IMR-90 (cell line): ENCODE measurements around the gene NTNG2. TPM values are rescaled to one million over a fixed set of nuclear protein-coding genes. Genes with fewer than 3 reads are reported as not detected.

Source experiments
- ATAC-seq: fragments of 200-7000 bp; cut with Tn5 transposase; 2 replicates; pipeline ENCODE4 v1.9.1; 2020; ENCODE audit warnings: low read depth, mild to moderate bottlenecking, moderate library complexity
- BruUV-seq: library from RNA; stranded (reverse); fragments of 400-500 nt; replicated peaks from 2 replicates; lab custom pipeline; 2021; lab: Mats Ljungman, UMichigan
- CTCF ChIA-PET: fragments of 300-600 bp; formaldehyde crosslinking; extraction: SDS; loops from one replicate; lab custom pipeline; 2021; ENCODE audit warnings: antibody characterized with exemption; lab: Yijun Ruan, JAX
- POLR2A ChIA-PET: fragments of 300-600 bp; sonication (Branson Sonifier 250); formaldehyde crosslinking; loops from one replicate; lab custom pipeline; 2022; ENCODE audit warnings: antibody characterized with exemption; ENCODE audit not compliant: unreplicated experiment; lab: Charles Lee
- DNase-seq: peaks from one replicate; pipeline ENCODE4 v3.0.0; 2013
- H2AFZ ChIP-seq: replicated peaks from 2 replicates; pipeline ENCODE3; 2013; ENCODE audit warnings: low read length, mild to moderate bottlenecking; ENCODE audit not compliant: poor library complexity
- H2AK5ac ChIP-seq: 2 replicates; pipeline ENCODE4 v1.6.1; 2013; ENCODE audit warnings: low read depth, low read length, inconsistent platforms
- H2AK9ac ChIP-seq: replicated peaks from 2 replicates; pipeline ENCODE3; 2013; ENCODE audit warnings: mild to moderate bottlenecking, low read depth, low read length, moderate library complexity; ENCODE audit not compliant: poor library complexity
- H2BK120ac ChIP-seq: 2 replicates; pipeline ENCODE4 v1.6.1; 2013; ENCODE audit warnings: low read depth, low read length, inconsistent platforms
- H2BK15ac ChIP-seq: 3 replicates; pipeline ENCODE4 v1.6.1; 2013; ENCODE audit warnings: low read depth, low read length, inconsistent platforms
- H2BK20ac ChIP-seq: 2 replicates; pipeline ENCODE4 v1.6.1; 2013; ENCODE audit warnings: low read depth, mild to moderate bottlenecking, inconsistent platforms, low read length, moderate library complexity
- H2BK5ac ChIP-seq: 2 replicates; pipeline ENCODE4 v1.6.1; 2013; ENCODE audit warnings: mild to moderate bottlenecking, low read depth, low read length, inconsistent platforms; ENCODE audit not compliant: poor library complexity, severe bottlenecking
- H3K14ac ChIP-seq: replicated peaks from 2 replicates; pipeline ENCODE4 v1.6.1; 2013; ENCODE audit warnings: low read depth, low read length, inconsistent platforms
- H3K18ac ChIP-seq: 2 replicates; pipeline ENCODE4 v1.6.1; 2013; ENCODE audit warnings: low read depth, low read length, control low read depth
- H3K23ac ChIP-seq: 2 replicates; pipeline ENCODE4 v1.6.1; 2013; ENCODE audit warnings: low read depth, low read length, inconsistent platforms
- H3K27ac ChIP-seq: 2 replicates; pipeline ENCODE4 v1.5.1; 2013; ENCODE audit warnings: mild to moderate bottlenecking, control low read depth, low read length; ENCODE audit not compliant: insufficient read depth
- H3K27me3 ChIP-seq: 2 replicates; pipeline ENCODE4 v1.6.1; 2013; ENCODE audit warnings: low read length; ENCODE audit not compliant: control insufficient read depth, insufficient read depth
- H3K36me3 ChIP-seq: 2 replicates; pipeline ENCODE4 v1.6.1; 2013; ENCODE audit warnings: low read length, mixed read lengths; ENCODE audit not compliant: control insufficient read depth, insufficient read depth
- H3K4ac ChIP-seq: 2 replicates; pipeline ENCODE4 v1.6.1; 2013; ENCODE audit warnings: low read depth, low read length, inconsistent platforms
- H3K4me1 ChIP-seq: 2 replicates; pipeline ENCODE4 v1.6.1; 2013; ENCODE audit warnings: low read length, mixed read lengths; ENCODE audit not compliant: control insufficient read depth, insufficient read depth
- H3K4me2 ChIP-seq: 2 replicates; pipeline ENCODE4 v1.6.1; 2013; ENCODE audit warnings: low read depth, mild to moderate bottlenecking, control low read depth, low read length, moderate library complexity
- H3K4me3 ChIP-seq: 2 replicates; pipeline ENCODE4 v1.5.1; 2013; ENCODE audit warnings: low read depth, mild to moderate bottlenecking, control low read depth, low read length, moderate library complexity; ENCODE audit not compliant: insufficient read depth
- H3K56ac ChIP-seq: 2 replicates; pipeline ENCODE4 v1.6.1; 2013; ENCODE audit warnings: low read length, inconsistent platforms; ENCODE audit not compliant: insufficient read depth; ENCODE audit errors: extremely low read depth
- H3K79me1 ChIP-seq, 2 experiments: 2 replicates each; pipeline ENCODE4 v1.6.1; 2013; ENCODE audit warnings: low read length in 2 of 2, inconsistent platforms in 1 of 2, low read depth in 1 of 2
- H3K9ac ChIP-seq: 2 replicates; pipeline ENCODE4 v1.6.1; 2013; ENCODE audit warnings: low read depth, low read length, control low read depth
- H3K9me1 ChIP-seq: 2 replicates; pipeline ENCODE4 v1.6.1; 2013; ENCODE audit warnings: low read length, inconsistent platforms; ENCODE audit not compliant: insufficient read depth
- H3K9me3 ChIP-seq: 2 replicates; pipeline ENCODE4 v1.6.1; 2013; ENCODE audit warnings: low read length; ENCODE audit not compliant: control insufficient read depth, insufficient read depth
- H4K20me1 ChIP-seq: 2 replicates; pipeline ENCODE4 v1.6.1; 2013; ENCODE audit warnings: low read length, inconsistent platforms; ENCODE audit not compliant: insufficient read depth
- H4K5ac ChIP-seq: 2 replicates; pipeline ENCODE4 v1.6.1; 2013; ENCODE audit warnings: mild to moderate bottlenecking, low read depth, low read length, control low read depth
- H4K8ac ChIP-seq, 2 experiments: 2 replicates each; pipeline ENCODE4 v1.6.1; 2013; ENCODE audit warnings: low read depth in 2 of 2, low read length in 2 of 2, control low read depth in 1 of 2, inconsistent platforms in 1 of 2
- H4K91ac ChIP-seq: 2 replicates; pipeline ENCODE4 v1.6.1; 2013; ENCODE audit warnings: low read depth, low read length, inconsistent platforms; ENCODE audit not compliant: insufficient read depth
- BHLHE40 ChIP-seq: fragments of 150-350 bp; IDR thresholded peaks from 2 replicates; pipeline ENCODE4 v1.6.1; 2016; ENCODE audit warnings: mild to moderate bottlenecking, low read depth, low read length
- ELK1 ChIP-seq: fragments of 150-350 bp; IDR thresholded peaks from 2 replicates; pipeline ENCODE4 v1.6.1; 2016; ENCODE audit warnings: low read depth, mild to moderate bottlenecking, low read length, moderate library complexity, borderline replicate concordance
- FOS ChIP-seq: fragments of 150-350 bp; IDR thresholded peaks from 2 replicates; pipeline ENCODE4 v1.6.1; 2016; ENCODE audit warnings: low read depth, low read length
- MAFK ChIP-seq: IDR thresholded peaks from 2 replicates; pipeline ENCODE4 v1.6.1; 2012; ENCODE audit warnings: low read depth, low read length, improper control_type of control experiment
- MAZ ChIP-seq: IDR thresholded peaks from 2 replicates; pipeline ENCODE4 v1.6.1; 2012; ENCODE audit warnings: low read depth, mild to moderate bottlenecking, low read length, improper control_type of control experiment, moderate library complexity, borderline replicate concordance
- NFE2L2 ChIP-seq: fragments of 150-350 bp; IDR thresholded peaks from 2 replicates; pipeline ENCODE4 v1.6.1; 2016; ENCODE audit warnings: low read depth, mild to moderate bottlenecking, low read length
- POLR2A ChIP-seq: IDR thresholded peaks from 2 replicates; pipeline ENCODE4 v1.6.1; 2012; ENCODE audit warnings: mild to moderate bottlenecking, low read depth, low read length
- RFX5 ChIP-seq: IDR thresholded peaks from 2 replicates; pipeline ENCODE4 v1.8.0; 2012; ENCODE audit warnings: low read depth, mild to moderate bottlenecking, low read length, moderate library complexity
- SMC3 ChIP-seq: fragments of 150-350 bp; IDR thresholded peaks from 2 replicates; pipeline ENCODE4 v1.6.1; 2016; ENCODE audit warnings: low read depth, mild to moderate bottlenecking, antibody characterized with exemption, low read length, moderate library complexity
- USF2 ChIP-seq: fragments of 150-350 bp; IDR thresholded peaks from 2 replicates; pipeline ENCODE4 v1.6.1; 2017; ENCODE audit warnings: mild to moderate bottlenecking, antibody characterized with exemption, low read length, low read depth
- WGBS, 2 experiments: methylation state at CpG; one replicate each; pipeline versions ENCODE4 v1.1.5 to v1.1.7; 2013; ENCODE audit warnings: missing lambda C conversion rate in 2 of 2; ENCODE audit not compliant: insufficient read length in 1 of 2; ENCODE audit errors: extremely low coverage in 2 of 2; 5-methylcytosine and 5-hydroxymethylcytosine counted together
- dilution Hi-C: fragments of 300-500 bp; cut with HindIII; formaldehyde crosslinking; loops from one replicate; pipeline ENCODE4 v1.14.3; 2018; ENCODE audit warnings: low sequenced_read_pairs; ENCODE audit not compliant: unreplicated experiment
- in situ Hi-C: fragments of 300-500 bp; cut with MboI; formaldehyde crosslinking; loops from 3 replicates; pipeline ENCODE4 v1.14.3; 2019; ENCODE audit warnings: low sequenced_read_pairs, inconsistent platforms, mixed read lengths
- intact Hi-C: fragments of 100-400 bp; cut with micrococcal nuclease; formaldehyde crosslinking; loops from 2 replicates; pipeline ENCODE4 v1.10.0; 2022
- polyA plus RNA-seq, 3 experiments: library from polyadenylated mRNA; depleted of rRNA; stranded (reverse); fragments of >200 nt; gene quantifications; 2 replicates each; pipeline ENCODE4 v1.2.3, GENCODE V29; 2012; ENCODE audit warnings: low replicate concordance in 1 of 3
- total RNA-seq: library from RNA; depleted of rRNA; stranded (reverse); fragments of >200 nt; gene quantifications from 2 replicates; pipeline ENCODE4 v1.2.3, GENCODE V29; 2012

NTNG2 gene
- total and polyA plus RNA-seq, 2 of the 4 experiments (the other 2 are of a cell fraction), result 0.54 to 0.84 TPM

DNA sequence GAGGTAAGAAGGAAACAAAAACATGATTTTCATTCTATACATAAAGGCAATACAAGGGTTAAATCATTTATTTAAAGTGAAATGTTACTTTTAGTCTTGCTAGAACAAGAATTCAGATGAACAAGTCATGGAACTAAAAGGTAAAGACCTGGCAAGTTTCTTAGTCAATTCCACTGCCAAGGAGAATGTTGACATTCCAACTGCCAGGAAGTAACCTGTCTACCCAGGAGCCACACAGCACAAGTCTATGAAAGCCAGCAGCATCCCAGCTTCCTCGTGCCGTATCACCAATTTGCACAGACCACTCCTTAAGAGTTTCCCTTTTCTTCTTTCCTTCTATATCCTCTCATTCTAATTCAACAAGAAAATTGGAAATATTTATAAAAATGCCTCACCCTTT is 113.0 kb downstream of the NTNG2 start:
- intact Hi-C loops, result loop anchor here (5.0 kb wide), 1 partner anchor 57 kb away; no protein-coding TSS in a partner anchor
- no peak overlapping the region for H3K4me2 ChIP-seq
- DNase-seq (no peak), ATAC-seq (no peak)
- no peak overlapping the region for H4K91ac ChIP-seq
- H3K9me1 ChIP-seq, result peaks cover 12% of the 10 kb centered on the region; the same call in 1 of the 2 replicates
- H4K8ac ChIP-seq, result no peak overlapping the region
- CTCF ChIA-PET, result no interaction called here
- H2BK15ac ChIP-seq, result no peak overlapping the region
- no peak overlapping the region for H2AK5ac ChIP-seq
- POLR2A ChIA-PET, result no interaction called here
- no peaks in the 10 kb centered on the region for H3K27me3 ChIP-seq
- no peak overlapping the region for H2BK120ac ChIP-seq
- H3K4me1 ChIP-seq, result no peaks in the 10 kb centered on the region
- H3K4ac ChIP-seq, result no peak overlapping the region
- no peak overlapping the region for H3K23ac ChIP-seq
- no peak overlapping the region for H2AK9ac ChIP-seq
- peaks cover 34% of the 10 kb centered on the region for H3K36me3 ChIP-seq
- BruUV-seq, result no TSS peak
- no peak overlapping the region for H4K5ac ChIP-seq
- no peak overlapping the region for H2BK20ac ChIP-seq
- H2AFZ ChIP-seq, result no peak overlapping the region
- H3K9ac ChIP-seq, result no peak overlapping the region
- H2BK5ac ChIP-seq, result no peak overlapping the region
- WGBS, 2 experiments, result 80% methylated on average over 2 of the region's 2 CpGs; no CpG with 5 or more reads in 1 of the 2 experiments
- H3K14ac ChIP-seq, result no peak overlapping the region
- in situ Hi-C loops, result loop anchor here (25.0 kb wide), 1 partner anchor 688 kb away; no protein-coding TSS in a partner anchor
- H3K79me1 ChIP-seq, result peaks cover 11% of the 10 kb centered on the region in 2 experiments; a peak in 1 of 4 replicates
- dilution Hi-C loops, result no loop called here
- no peak overlapping the region for H3K56ac ChIP-seq
- no peaks in the 10 kb centered on the region for H4K20me1 ChIP-seq
- TF ChIP-seq FOS (no peak), MAZ (no peak), ELK1 (no peak), RFX5 (no peak), USF2 (no peak), SMC3 (no peak), NFE2L2 (no peak), MAFK (no peak), BHLHE40 (no peak), POLR2A (no peak)
- H3K27ac ChIP-seq, result no peak overlapping the region
- H3K4me3 ChIP-seq, result no peak overlapping the region
- no peaks in the 10 kb centered on the region for H3K9me3 ChIP-seq
- no peak overlapping the region for H3K18ac ChIP-seq
